Breast epithelium (tissue), 4 donors: ENCODE data around the gene KRT6C. TPM values are rescaled to one million over a fixed set of nuclear protein-coding genes. Genes with fewer than 3 reads are reported as not detected.
A peak's percentile ranks its signal among the peaks of the same experiment; 100 is the strongest.

Experiments
- DNase-seq, 2 donors: peaks; one replicate each; pipeline ENCODE4 v3.0.0-alpha.2; 2019; ENCODE audit warnings: low spot score in 2 of 2
- H3K27ac ChIP-seq, 2 donors: fragments of 200-600 bp; sonication (generic) in 1 of 2; one replicate each; pipeline ENCODE4 v1.5.1; 2016 to 2019; ENCODE audit warnings: mild to moderate bottlenecking in 1 of 2
- H3K27me3 ChIP-seq, 2 donors: fragments of 200-600 bp; sonication (generic) in 1 of 2; one replicate each; pipeline versions ENCODE4 v1.5.1 to v1.6.0; 2017 to 2019; ENCODE audit warnings: control low read depth in 1 of 2, mild to moderate bottlenecking in 1 of 2
- H3K36me3 ChIP-seq: fragments of 200-600 bp; one replicate; pipeline ENCODE4 v1.5.1; 2019
- H3K4me1 ChIP-seq, 2 donors: fragments of 200-600 bp; sonication (generic); one replicate each; pipeline ENCODE4 v1.5.1; 2016 to 2019; ENCODE audit warnings: control low read depth in 1 of 2
- H3K4me3 ChIP-seq, 3 donors: fragments of 200-600 bp; sonication (generic); 1 replicate in 2 of 3; 2 replicates in 1 of 3; pipeline ENCODE4 v1.5.1; 2016 to 2019; ENCODE audit warnings: mild to moderate bottlenecking in 3 of 3, moderate library complexity in 2 of 3
- H3K9me3 ChIP-seq, 2 donors: fragments of 200-600 bp; sonication (generic) in 1 of 2; one replicate each; pipeline ENCODE4 v1.5.1; 2016 to 2019; ENCODE audit warnings: control low read depth in 1 of 2
- CTCF ChIP-seq, 3 donors: fragments of 450-650 bp; IDR thresholded peaks; one replicate each; pipeline ENCODE4 v1.5.1; 2016 to 2017; ENCODE audit warnings: antibody characterized with exemption in 3 of 3, mild to moderate bottlenecking in 3 of 3, moderate library complexity in 3 of 3
- POLR2A ChIP-seq: fragments of 450-650 bp; IDR thresholded peaks from one replicate; pipeline ENCODE4 v1.6.1; 2016; ENCODE audit warnings: antibody characterized with exemption, mild to moderate bottlenecking, moderate library complexity
- POLR2AphosphoS5 ChIP-seq, 3 donors: sonication (generic); formaldehyde crosslinking; IDR thresholded peaks; one replicate each; pipeline ENCODE4 v1.6.1; 2017; ENCODE audit warnings: antibody characterized with exemption in 3 of 3
- intact Hi-C: fragments of 100-400 bp; cut with DNase I; formaldehyde crosslinking; loops from one replicate; pipeline ENCODE4 v1.15.1; 2023; ENCODE audit warnings: low total_unique reads
- total RNA-seq, 3 donors: library from RNA; depleted of rRNA; stranded (reverse); fragments of >200 nt; gene quantifications; one replicate each; pipeline ENCODE4 v1.1.0, GENCODE V29; 2016

The KRT6C gene
- total RNA-seq, 3 donors from 2014 or later, result not detected

- Histone ChIP-seq H3K4me3 (peak overlapping the region in 2 of 3 donors; percentile 59 to 69), H3K4me1 (no peaks in the 10 kb centered on the region), H3K36me3 (no peaks in the 10 kb centered on the region), H3K27me3 (no peaks in the 10 kb centered on the region), H3K27ac (peak overlapping the region; percentile 32 to 52), H3K9me3 (no peaks in the 10 kb centered on the region)
- no peak for DNase-seq
- intact Hi-C loops, result no loop called here
- TF ChIP-seq CTCF (IDR thresholded peaks at IDR 0.05) (no peak), POLR2A (no peak), POLR2AphosphoS5 (IDR thresholded peaks at IDR 0.05) (no peak)
These were observed 41.7 kb upstream of the KRT6C start for GRCh38 chr12:52515319-52515646.

GRCh38 chr12:52514471-52515318 lies 41.1 kb upstream of the KRT6C start:
- no peaks in the 10 kb centered on the region for H3K36me3 ChIP-seq
- TF ChIP-seq POLR2A (no peak), POLR2AphosphoS5 (IDR thresholded peaks at IDR 0.05) (no peak), CTCF (IDR thresholded peaks at IDR 0.05) (no peak)
- no peaks in the 10 kb centered on the region for H3K9me3 ChIP-seq
- no peaks in the 10 kb centered on the region for H3K27me3 ChIP-seq
- peak in 1 of 2 donors; percentile 18 for DNase-seq
- H3K27ac ChIP-seq, result peak overlapping the region in 1 of 2 donors; percentile 32
- H3K4me3 ChIP-seq, result peak overlapping the region in 2 of 3 donors; percentile 59 to 69
- no peaks in the 10 kb centered on the region for H3K4me1 ChIP-seq
- intact Hi-C loops, result no loop called here

GRCh38 chr12:52513736-52514135 lies 40.1 kb upstream of the KRT6C start:
- intact Hi-C loops, result no loop called here
- DNase-seq, result peak in 1 of 2 donors; percentile 39
- TF ChIP-seq POLR2AphosphoS5 (IDR thresholded peaks at IDR 0.05), result peak in 2 of 3 donors; percentile 21 to 25
- TF ChIP-seq CTCF (IDR thresholded peaks at IDR 0.05), result no peak

GRCh38 chr12:52508211-52508610 lies 34.6 kb upstream of the KRT6C start:
- DNase-seq, result no peak
- Histone ChIP-seq H3K9me3 (no peaks in the 10 kb centered on the region), H3K4me3 (no peak overlapping the region), H3K27ac (no peak overlapping the region), H3K4me1 (no peaks in the 10 kb centered on the region), H3K36me3 (no peaks in the 10 kb centered on the region), H3K27me3 (no peaks in the 10 kb centered on the region)
- intact Hi-C loops, result loop anchor here (10.0 kb wide), 1 partner anchor 637 kb away; no protein-coding TSS in a partner anchor
- TF ChIP-seq POLR2A (no peak), POLR2AphosphoS5 (IDR thresholded peaks at IDR 0.05) (no peak), CTCF (IDR thresholded peaks at IDR 0.05) (no peak)

More at GRCh38 chr12:52513736-52514135, 40.1 kb upstream of the KRT6C start:
- no peak overlapping the region for H3K4me3 ChIP-seq
- H3K4me1 ChIP-seq, result no peaks in the 10 kb centered on the region
- no peaks in the 10 kb centered on the region for H3K36me3 ChIP-seq
- H3K27ac ChIP-seq, result peak overlapping the region in 1 of 2 donors; percentile 21
- no peaks in the 10 kb centered on the region for H3K27me3 ChIP-seq
- H3K9me3 ChIP-seq, result no peaks in the 10 kb centered on the region
